ENCODE data around the gene RFWD3. TPM values are rescaled to one million over a fixed set of nuclear protein-coding genes. Genes with fewer than 3 reads are reported as not detected.

Gene RFWD3
- total and polyA plus RNA-seq, 2 of the 13 experiments (the other 11 are each of a cell fraction or from before 2014, with no cell fraction given): 23.4 to 62.6 TPM

GRCh38 chr16:74666425-74667254 is at the start of gene RFWD3 (continued):
- TF ChIP-seq ARID2 (CRISPR knock-in tag; IDR thresholded peaks at IDR 0.05; ENCODE audit: borderline replicate concordance) (0 out of 2 replicates have a peak, but pooled peaks have one; percentile 10), ZNF276 (CRISPR knock-in tag; IDR thresholded peaks at IDR 0.05; ENCODE audit: low read depth) (peak; percentile 92; the same call in 1 of the 2 replicates), KDM5A (IDR thresholded peaks at IDR 0.05; ENCODE audit: borderline replicate concordance, low read length) (peak; percentile 79), ZNF670 (CRISPR knock-in tag; IDR thresholded peaks at IDR 0.05; ENCODE audit: borderline replicate concordance) (peak; percentile 79; the same call in 1 of the 2 replicates), NAIF1 (CRISPR knock-in tag; IDR thresholded peaks at IDR 0.05; ENCODE audit: borderline replicate concordance) (peak; percentile 82; the same call in 1 of the 2 replicates), ZNF331 (CRISPR knock-in tag; IDR thresholded peaks at IDR 0.05) (peak; percentile 75), SP2 (CRISPR knock-in tag; IDR thresholded peaks at IDR 0.05) (peak; percentile 95), NFKBIZ (CRISPR knock-in tag; IDR thresholded peaks at IDR 0.05) (no peak), JUNB (CRISPR knock-in tag; IDR thresholded peaks at IDR 0.05; ENCODE audit: borderline replicate concordance) (no peak; the same call in 1 of the 2 replicates), MTF2 (CRISPR knock-in tag; IDR thresholded peaks at IDR 0.05; ENCODE audit: borderline replicate concordance) (no peak), PHB2 (IDR thresholded peaks at IDR 0.05; ENCODE audit: partially characterized antibody) (no peak), ZNF335 (CRISPR knock-in tag; IDR thresholded peaks at IDR 0.05) (peak; percentile 44; the same call in 1 of the 2 replicates), ZNF660 (CRISPR knock-in tag; IDR thresholded peaks at IDR 0.05; ENCODE audit: borderline replicate concordance, low read depth) (no peak), FOXP4 (CRISPR knock-in tag; IDR thresholded peaks at IDR 0.05) (peak; percentile 42; the same call in 1 of the 2 replicates), FOSL1 (CRISPR knock-in tag; IDR thresholded peaks at IDR 0.05; ENCODE audit: borderline replicate concordance) (peak; percentile 10; the same call in 1 of the 2 replicates), ZNF780A (CRISPR knock-in tag; IDR thresholded peaks at IDR 0.05) (no peak), ZNF280D (CRISPR knock-in tag; IDR thresholded peaks at IDR 0.05) (peak; percentile 35; the same call in 1 of the 2 replicates), ZNF850 (CRISPR knock-in tag; conservative IDR thresholded peaks at IDR 0.05) (no peak), RBM39 (IDR thresholded peaks at IDR 0.05; ENCODE audit: low read depth, low read length, poor library complexity, severe bottlenecking) (peak; percentile 95), BRD4 (CRISPR knock-in tag; IDR thresholded peaks at IDR 0.05) (peak; percentile 80; the same call in 1 of the 2 replicates), HMGA1 (CRISPR knock-in tag; conservative IDR thresholded peaks at IDR 0.05) (no peak), U2AF2 (IDR thresholded peaks at IDR 0.05; ENCODE audit: low read depth, low read length) (no peak), NFE2 (CRISPR knock-in tag; IDR thresholded peaks at IDR 0.05) (no peak)

All from HepG2 (cell line).